GM18505 (cell line): ENCODE measurements around the gene ARHGAP24.

Experiments used
- ATAC-seq: cut with Tn5 transposase; IDR thresholded peaks from one replicate; pipeline ENCODE4 v1.9.1; 2021; ENCODE audit not compliant: unreplicated experiment
- POLR2A ChIP-seq: IDR thresholded peaks from 4 replicates; pipeline ENCODE4 v1.6.1; 2011; ENCODE audit warnings: borderline replicate concordance; ENCODE audit not compliant: insufficient read depth, insufficient read length; ENCODE audit errors: extremely low read depth

The ARHGAP24 gene

DNA sequence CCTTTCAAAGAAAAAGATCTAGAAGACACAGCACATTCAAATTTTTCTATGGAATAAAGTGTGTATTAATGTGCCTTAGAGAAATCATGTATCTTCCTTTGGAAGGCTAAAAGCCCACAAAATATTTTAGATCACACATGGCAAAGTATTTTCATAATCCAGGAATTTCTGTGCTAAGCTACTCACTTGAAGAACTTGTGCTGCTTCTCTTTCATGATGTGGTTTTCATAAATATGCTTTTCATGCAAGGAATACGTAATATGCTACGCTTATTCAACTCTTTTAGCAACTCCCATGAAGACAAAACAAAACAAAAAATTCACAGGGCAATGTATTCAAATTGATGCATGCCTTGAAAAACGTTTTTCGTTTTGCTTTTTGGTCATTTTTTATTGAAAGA is 125.6 kb downstream of the ARHGAP24 start:
- no peak for TF ChIP-seq POLR2A
- no peak for ATAC-seq

- ATAC-seq = no peak
Observed at GRCh38 chr4:85603437-85604336, 128.7 kb downstream of the ARHGAP24 start.

DNA sequence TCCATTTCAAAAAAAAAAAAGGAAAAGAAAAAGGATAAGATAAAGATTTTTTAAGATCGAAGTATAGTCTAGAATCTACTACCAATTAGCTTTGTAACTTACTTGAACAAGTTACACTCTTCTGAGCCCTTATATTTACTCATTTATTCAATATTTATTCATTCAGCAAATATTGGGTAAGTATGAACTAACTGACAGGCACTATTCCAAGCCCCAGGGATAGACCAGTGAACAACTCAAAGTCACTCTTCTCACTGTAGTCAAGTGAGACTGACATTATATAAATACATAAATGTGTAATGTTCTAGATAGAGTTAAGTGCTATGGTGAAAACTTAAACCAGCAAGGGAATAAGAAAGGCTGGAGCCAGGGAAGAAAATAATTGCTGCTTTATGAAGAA is 131.6 kb downstream of the ARHGAP24 start:
- no peak for TF ChIP-seq POLR2A

More at GRCh38 chr4:85603437-85604336, 128.7 kb downstream of the ARHGAP24 start:
- no peak for TF ChIP-seq POLR2A

GRCh38 chr4:85607624-85608023 is 132.7 kb downstream of the ARHGAP24 start:
- no peak for TF ChIP-seq POLR2A
- ATAC-seq = peak; percentile 69

More for the DNA sequence above, 131.6 kb downstream of the ARHGAP24 start:
- no peak for ATAC-seq

DNA sequence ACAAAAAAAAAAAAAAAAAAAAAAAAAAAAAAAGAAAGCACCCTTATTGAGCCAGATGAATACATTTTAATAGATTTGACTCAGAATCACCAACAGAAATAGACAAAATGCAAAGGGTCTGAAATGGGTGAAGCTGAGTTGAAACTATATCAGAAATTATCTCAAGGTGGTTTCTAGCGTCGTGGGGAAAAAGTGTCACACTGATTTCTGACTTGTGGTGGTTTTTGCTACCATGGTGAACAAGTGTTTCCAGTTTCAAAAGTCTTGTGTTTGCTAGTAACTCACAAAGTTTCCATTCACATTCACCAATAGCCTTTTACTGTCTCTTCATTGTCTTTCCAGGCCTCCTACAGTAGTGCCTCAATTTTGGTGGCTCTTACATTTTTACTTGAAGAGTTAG is 135.5 kb downstream of the ARHGAP24 start:
- ATAC-seq = peak; percentile 76
- no peak for TF ChIP-seq POLR2A

DNA sequence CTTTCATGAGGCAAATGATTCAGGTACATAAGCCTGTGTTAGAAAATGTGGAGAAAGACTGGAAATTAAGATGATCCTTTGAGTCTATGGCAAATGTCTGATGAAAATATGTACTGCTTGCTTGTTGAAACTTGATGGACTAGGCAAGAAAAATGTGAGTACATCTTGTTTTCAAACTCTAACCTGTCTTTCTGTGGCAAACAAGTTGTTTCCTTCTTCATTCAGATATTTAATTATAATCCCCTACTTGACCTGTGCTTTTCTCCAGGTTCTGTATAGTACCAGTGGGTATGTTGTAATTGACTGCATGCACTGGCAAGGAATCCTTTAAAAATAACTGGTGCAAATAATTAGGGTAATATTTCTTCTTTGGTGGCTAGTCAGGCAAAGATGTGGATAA is 136.7 kb downstream of the ARHGAP24 start:
- ATAC-seq = no peak
- TF ChIP-seq POLR2A = no peak

DNA sequence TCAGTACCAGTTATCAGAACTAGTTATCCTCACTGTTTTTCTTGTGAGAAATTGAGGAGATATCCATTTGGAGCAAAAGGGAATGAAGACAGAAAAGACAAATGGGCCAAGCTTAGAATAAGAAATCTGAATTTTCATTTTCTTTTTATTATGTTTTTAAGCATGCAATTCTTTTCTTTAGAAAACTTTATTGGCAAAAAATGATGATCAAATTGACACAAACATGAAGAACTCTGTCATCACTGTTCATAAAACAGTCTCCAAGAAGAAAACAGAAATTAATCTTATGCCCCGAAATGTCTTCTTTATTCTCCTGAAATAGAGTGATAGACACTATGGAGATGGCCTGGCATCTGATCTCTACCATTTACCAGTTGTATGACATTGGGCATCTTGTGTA is 139.0 kb downstream of the ARHGAP24 start:
- no peak for ATAC-seq

GRCh38 chr4:85615952-85616351 is 141.0 kb downstream of the ARHGAP24 start:
- ATAC-seq = no peak
- TF ChIP-seq POLR2A = no peak

More for the DNA sequence above, 139.0 kb downstream of the ARHGAP24 start:
- no peak for TF ChIP-seq POLR2A

DNA sequence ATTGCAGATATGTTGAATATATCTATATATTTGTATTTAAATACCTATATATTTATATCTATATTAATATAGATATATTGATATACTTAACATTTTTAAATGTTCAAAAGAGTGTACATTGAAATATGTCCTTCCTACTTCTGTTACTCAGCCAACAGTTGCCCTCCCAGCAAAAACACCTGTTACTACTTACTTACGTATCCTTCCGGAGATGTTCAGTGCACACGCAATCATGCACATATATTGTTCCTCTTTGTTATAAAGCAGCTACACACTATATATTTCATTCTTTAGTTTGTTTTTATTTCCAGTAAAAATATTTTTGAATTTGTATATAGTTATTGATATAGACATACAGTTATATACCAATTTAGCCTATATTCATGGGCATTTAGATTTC is 142.3 kb downstream of the ARHGAP24 start:
- no peak for TF ChIP-seq POLR2A
- no peak for ATAC-seq

- ATAC-seq = no peak
- TF ChIP-seq POLR2A = no peak
Observed at GRCh38 chr4:85632981-85633380, 158.0 kb downstream of the ARHGAP24 start.

GRCh38 chr4:85637778-85638177 is 162.8 kb downstream of the ARHGAP24 start:
- no peak for ATAC-seq
- TF ChIP-seq POLR2A = no peak

GRCh38 chr4:85639946-85640345 is 165.0 kb downstream of the ARHGAP24 start:
- TF ChIP-seq POLR2A = no peak
- ATAC-seq = no peak

DNA sequence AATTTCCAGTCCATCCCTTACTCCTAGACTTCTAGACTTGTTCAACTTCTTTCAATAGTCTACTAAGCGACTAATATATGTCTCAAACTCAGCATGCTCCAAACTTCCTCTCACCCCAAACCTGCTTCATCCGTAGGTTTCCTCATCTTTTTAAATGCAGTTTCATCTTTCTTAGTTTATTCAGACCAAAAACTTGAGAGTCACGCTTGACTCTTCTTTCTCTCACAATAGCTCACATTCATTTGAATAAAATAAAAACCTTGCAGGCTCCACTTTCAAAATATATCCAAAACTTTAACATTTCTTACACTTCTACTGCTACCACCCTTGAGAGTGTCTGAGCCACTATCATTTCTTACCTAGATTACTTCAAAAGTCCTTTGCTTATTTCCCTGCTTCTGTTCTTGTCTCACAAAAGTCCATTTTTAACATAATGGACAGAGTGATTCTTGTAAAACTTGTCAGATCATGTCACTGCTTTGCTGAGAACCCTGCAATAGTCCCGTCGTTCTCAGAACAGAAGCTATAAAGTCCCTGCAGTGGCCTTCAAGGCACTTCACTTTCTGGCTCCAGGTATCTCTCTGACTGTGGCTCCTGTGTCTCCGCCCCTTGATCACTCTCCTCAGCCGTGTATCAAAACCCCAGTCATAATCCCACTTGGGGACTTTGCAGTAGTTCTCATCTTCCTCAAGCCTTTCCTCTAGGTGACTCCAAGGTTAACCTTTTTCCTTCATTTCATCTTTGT is 167.6 kb downstream of the ARHGAP24 start:
- no peak for ATAC-seq
- TF ChIP-seq POLR2A = no peak

DNA sequence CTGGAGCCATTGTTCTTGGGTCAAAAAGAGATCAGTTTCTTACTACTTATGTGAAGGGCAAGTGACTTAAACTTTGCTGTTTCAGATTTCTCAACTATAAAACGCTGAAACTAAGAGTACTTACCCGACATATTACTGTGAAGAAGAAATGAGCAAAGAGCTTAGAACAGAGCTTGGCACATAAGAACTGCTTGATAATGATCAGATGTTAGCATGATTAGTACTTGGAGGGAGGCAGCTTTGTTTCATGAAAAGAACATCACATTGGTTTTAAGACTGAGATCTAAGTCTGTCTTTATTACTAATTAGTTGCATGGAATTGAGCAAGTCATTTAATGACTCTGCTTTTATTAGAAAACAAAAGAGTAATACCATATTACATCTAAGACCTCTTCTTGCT is 169.1 kb downstream of the ARHGAP24 start:
- no peak for TF ChIP-seq POLR2A
- no peak for ATAC-seq
